SU-DHL-6 (cell line): ENCODE results near the gene APBA3.

Source experiments
- H2AFZ ChIP-seq: fragments of 200-600 bp; sonication (generic); 2 replicates; pipeline ENCODE4 v1.6.1; 2014; ENCODE audit warnings: low read depth, mild to moderate bottlenecking, moderate library complexity, mixed read lengths, antibody characterized with exemption, low read length; ENCODE audit not compliant: severe bottlenecking
- H3F3A ChIP-seq: fragments of 200-600 bp; shearing (Covaris generic); 2 replicates; pipeline ENCODE4 v1.6.0; 2016; ENCODE audit warnings: antibody characterized with exemption, mild to moderate bottlenecking; ENCODE audit not compliant: insufficient read depth
- H3K27ac ChIP-seq: fragments of 200-600 bp; sonication (generic); 2 replicates; pipeline ENCODE4 v1.5.1; 2016; ENCODE audit warnings: low read depth, mild to moderate bottlenecking, low read length, moderate library complexity, mixed read lengths
- H3K27me3 ChIP-seq: fragments of 200-600 bp; sonication (generic), shearing (Covaris generic); 2 replicates; pipeline ENCODE4 v1.6.0; 2014; ENCODE audit warnings: mild to moderate bottlenecking, low read length
- H3K36me3 ChIP-seq: fragments of 200-600 bp; sonication (generic); 2 replicates; pipeline ENCODE4 v1.6.1; 2014; ENCODE audit warnings: mild to moderate bottlenecking, low read length, mixed read lengths
- H3K4me2 ChIP-seq: fragments of 300-600, 200-600 bp; shearing (Covaris generic), sonication (generic); 2 replicates; pipeline ENCODE4 v1.6.0; 2014; ENCODE audit warnings: low read length, low read depth, mild to moderate bottlenecking; ENCODE audit not compliant: poor library complexity, severe bottlenecking
- H3K4me3 ChIP-seq: fragments of 200-600 bp; sonication (generic); 2 replicates; pipeline ENCODE4 v1.5.1; 2014; ENCODE audit warnings: antibody characterized with exemption, low read length, mild to moderate bottlenecking, mixed read lengths; ENCODE audit not compliant: insufficient read depth, poor library complexity, severe bottlenecking
- H3K79me2 ChIP-seq: fragments of 200-600 bp; sonication (generic); 2 replicates; pipeline ENCODE4 v1.6.1; 2014; ENCODE audit warnings: mild to moderate bottlenecking, low read length, moderate library complexity; ENCODE audit not compliant: insufficient read depth
- H3K9ac ChIP-seq: fragments of 200-600 bp; sonication (generic); 2 replicates; pipeline ENCODE4 v1.7.0; 2014; ENCODE audit warnings: mild to moderate bottlenecking, low read length
- H3K9me2 ChIP-seq: fragments of 200-600 bp; sonication (generic); replicated peaks from 2 replicates; pipeline ENCODE4 v1.6.1; 2014; ENCODE audit warnings: low read length; ENCODE audit not compliant: insufficient read depth
- H3K9me3 ChIP-seq: fragments of 200-600 bp; sonication (generic); 2 replicates; pipeline ENCODE4 v1.6.1; 2014; ENCODE audit warnings: low read length, mixed read lengths; ENCODE audit not compliant: insufficient read depth
- H4K20me1 ChIP-seq: fragments of 200-600 bp; sonication (generic); 2 replicates; pipeline ENCODE4 v1.6.1; 2014; ENCODE audit warnings: low read depth, mild to moderate bottlenecking, antibody characterized with exemption, low read length, moderate library complexity, mixed read lengths
- CTCF ChIP-seq: fragments of 200-600 bp; sonication (generic); IDR thresholded peaks from one replicate; pipeline ENCODE4 v1.5.1; 2017; ENCODE audit warnings: antibody characterized with exemption, mild to moderate bottlenecking, low read length, moderate library complexity; ENCODE audit not compliant: insufficient read depth, poor library complexity, severe bottlenecking
- EZH2phosphoT487 ChIP-seq: fragments of 200-600 bp; sonication (generic), shearing (Covaris generic); conservative IDR thresholded peaks from 2 replicates; pipeline ENCODE4 v1.6.1; 2018; ENCODE audit warnings: mild to moderate bottlenecking, antibody characterized with exemption, low read length, moderate library complexity, mixed read lengths

Gene APBA3

GRCh38 chr19:3725121-3725520 lies 36.4 kb downstream of the APBA3 start:
- Histone ChIP-seq H3K27ac (no peak overlapping the region), H3K36me3 (no peaks in the 10 kb centered on the region), H3K27me3 (no peaks in the 10 kb centered on the region), H3K9me2 (no peaks in the 10 kb centered on the region), H3F3A (no peaks in the 10 kb centered on the region), H3K9ac (no peak overlapping the region), H2AFZ (no peak overlapping the region), H4K20me1 (no peaks in the 10 kb centered on the region), H3K4me3 (no peak overlapping the region), H3K4me2 (no peak overlapping the region), H3K79me2 (no peaks in the 10 kb centered on the region), H3K9me3 (no peaks in the 10 kb centered on the region)
- TF ChIP-seq EZH2phosphoT487 (no peak), CTCF (no peak)

- no peaks in the 10 kb centered on the region for H3K9me2 ChIP-seq
- H3K4me2 ChIP-seq: no peak overlapping the region
- H3K79me2 ChIP-seq: no peaks in the 10 kb centered on the region
- H3K36me3 ChIP-seq: no peaks in the 10 kb centered on the region
- no peaks in the 10 kb centered on the region for H3F3A ChIP-seq
- no peaks in the 10 kb centered on the region for H3K27me3 ChIP-seq
- no peak overlapping the region for H2AFZ ChIP-seq
- H3K4me3 ChIP-seq: no peak overlapping the region
- H3K9me3 ChIP-seq: no peaks in the 10 kb centered on the region
- H3K27ac ChIP-seq: no peak overlapping the region
- H4K20me1 ChIP-seq: no peaks in the 10 kb centered on the region
- no peak overlapping the region for H3K9ac ChIP-seq
- TF ChIP-seq EZH2phosphoT487 (no peak), CTCF (no peak)
These were observed 37.6 kb downstream of the APBA3 start for GRCh38 chr19:3723883-3724282.

GRCh38 chr19:3723110-3723488 lies 38.4 kb downstream of the APBA3 start:
- no peaks in the 10 kb centered on the region for H3K9me2 ChIP-seq
- H3K27me3 ChIP-seq: no peaks in the 10 kb centered on the region
- no peak overlapping the region for H3K9ac ChIP-seq
- no peaks in the 10 kb centered on the region for H3K9me3 ChIP-seq
- no peak overlapping the region for H3K4me3 ChIP-seq
- no peaks in the 10 kb centered on the region for H4K20me1 ChIP-seq
- no peaks in the 10 kb centered on the region for H3K36me3 ChIP-seq
- no peaks in the 10 kb centered on the region for H3F3A ChIP-seq
- TF ChIP-seq EZH2phosphoT487 (no peak), CTCF (no peak)
- no peaks in the 10 kb centered on the region for H3K79me2 ChIP-seq
- H3K4me2 ChIP-seq: no peak overlapping the region
- no peak overlapping the region for H2AFZ ChIP-seq
- no peak overlapping the region for H3K27ac ChIP-seq
